Breast epithelium (tissue), 3 donors: ENCODE results near the gene NPIPB12.
"Not testable (repeated sequence)": the region's sequence is repeated elsewhere in the genome, so short reads cannot be mapped to it uniquely, and the experiment has no call there.

Experiments used
- POLR2A ChIP-seq: fragments of 450-650 bp; IDR thresholded peaks from one replicate; pipeline ENCODE4 v1.6.1; 2016; ENCODE audit warnings: antibody characterized with exemption, mild to moderate bottlenecking, moderate library complexity
- POLR2AphosphoS5 ChIP-seq, 3 donors: sonication (generic); formaldehyde crosslinking; IDR thresholded peaks; one replicate each; pipeline ENCODE4 v1.6.1; 2017; ENCODE audit warnings: antibody characterized with exemption in 3 of 3
- TF ChIP-seq, protein P1 (sequence below), 3 donors: fragments of 450-650 bp; IDR thresholded peaks; one replicate each; pipeline ENCODE4 v1.5.1; 2016 to 2017; ENCODE audit warnings: antibody characterized with exemption in 3 of 3, mild to moderate bottlenecking in 3 of 3, moderate library complexity in 3 of 3

DNA sequence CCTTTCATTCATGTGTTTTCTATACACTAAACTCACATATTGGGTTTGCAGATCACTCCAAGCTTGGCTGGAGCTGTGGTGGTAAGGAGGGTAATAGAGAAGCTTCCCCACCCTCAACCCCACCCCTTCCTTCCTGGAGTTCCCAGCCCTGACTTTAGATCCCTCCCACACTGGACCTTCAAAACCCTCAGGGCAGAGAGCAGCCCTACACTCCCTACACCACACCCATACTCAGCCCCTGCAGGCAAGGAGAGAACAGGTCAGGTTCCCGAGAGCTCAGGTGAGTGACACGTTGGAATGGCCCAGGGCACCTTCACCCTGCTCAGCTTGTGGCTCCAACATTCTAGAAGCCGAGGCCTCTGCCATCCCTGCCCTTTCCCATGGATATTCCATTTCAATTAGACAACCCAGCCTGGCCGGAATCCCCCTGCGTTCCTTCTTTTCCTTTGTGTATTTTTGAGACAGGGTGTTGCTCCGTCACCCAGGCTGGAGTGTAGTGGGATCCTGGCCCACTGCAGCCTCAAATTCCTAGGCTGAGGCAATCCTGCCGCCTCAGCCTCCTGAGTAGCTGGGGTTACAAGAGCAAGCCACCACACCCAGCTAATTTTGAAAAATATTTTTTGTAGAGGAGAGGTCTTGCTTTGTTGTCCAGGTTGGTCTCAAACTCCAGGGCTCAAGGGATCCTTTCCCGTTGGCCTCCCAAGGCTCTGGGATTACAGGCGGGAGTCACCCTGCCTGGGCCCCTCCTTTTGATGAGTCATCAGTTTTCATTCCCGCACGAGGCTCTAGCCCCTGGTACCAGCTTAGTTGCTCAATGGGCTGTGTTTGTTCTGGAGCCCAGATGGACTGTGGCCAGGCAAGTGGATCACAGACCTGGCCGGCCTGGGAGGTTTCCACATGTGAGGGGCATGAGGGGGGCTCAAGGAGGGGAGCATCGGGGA, 46.2 kb downstream of the NPIPB12 start, which contains the start of gene SULT1A4:
- TF ChIP-seq, protein P1, sequence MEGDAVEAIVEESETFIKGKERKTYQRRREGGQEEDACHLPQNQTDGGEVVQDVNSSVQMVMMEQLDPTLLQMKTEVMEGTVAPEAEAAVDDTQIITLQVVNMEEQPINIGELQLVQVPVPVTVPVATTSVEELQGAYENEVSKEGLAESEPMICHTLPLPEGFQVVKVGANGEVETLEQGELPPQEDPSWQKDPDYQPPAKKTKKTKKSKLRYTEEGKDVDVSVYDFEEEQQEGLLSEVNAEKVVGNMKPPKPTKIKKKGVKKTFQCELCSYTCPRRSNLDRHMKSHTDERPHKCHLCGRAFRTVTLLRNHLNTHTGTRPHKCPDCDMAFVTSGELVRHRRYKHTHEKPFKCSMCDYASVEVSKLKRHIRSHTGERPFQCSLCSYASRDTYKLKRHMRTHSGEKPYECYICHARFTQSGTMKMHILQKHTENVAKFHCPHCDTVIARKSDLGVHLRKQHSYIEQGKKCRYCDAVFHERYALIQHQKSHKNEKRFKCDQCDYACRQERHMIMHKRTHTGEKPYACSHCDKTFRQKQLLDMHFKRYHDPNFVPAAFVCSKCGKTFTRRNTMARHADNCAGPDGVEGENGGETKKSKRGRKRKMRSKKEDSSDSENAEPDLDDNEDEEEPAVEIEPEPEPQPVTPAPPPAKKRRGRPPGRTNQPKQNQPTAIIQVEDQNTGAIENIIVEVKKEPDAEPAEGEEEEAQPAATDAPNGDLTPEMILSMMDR (IDR thresholded peaks at IDR 0.05): not testable (repeated sequence)
- TF ChIP-seq POLR2AphosphoS5 (IDR thresholded peaks at IDR 0.05); POLR2A: not testable (repeated sequence)
